ENCODE results near the gene NR1H4.
"Not testable (repeated sequence)": the region's sequence is repeated elsewhere in the genome, so short reads cannot be mapped to it uniquely, and the experiment has no call there.

NR1H4 gene

DNA sequence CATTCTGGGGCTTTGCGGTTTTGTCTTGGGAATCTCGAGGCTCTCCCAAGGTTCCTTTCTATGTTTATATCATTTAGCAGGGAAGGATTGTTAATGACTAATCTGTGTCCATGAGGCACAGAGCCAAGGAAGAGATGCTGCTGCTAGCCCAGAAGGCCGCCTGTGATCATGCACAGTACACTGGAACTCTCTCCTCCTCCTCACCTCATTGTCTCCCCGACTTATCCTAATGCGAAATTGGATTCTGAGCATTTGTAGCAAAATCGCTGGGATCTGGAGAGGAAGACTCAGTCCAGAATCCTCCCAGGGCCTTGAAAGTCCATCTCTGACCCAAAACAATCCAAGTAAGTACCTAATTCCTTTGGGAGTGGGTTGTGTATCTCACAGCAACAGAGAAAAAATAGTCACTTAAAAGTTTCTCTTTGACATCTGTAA is at the start of gene NR1H4:
TSS of gene NR1H4 (plus strand) at position 151 of the 435 bp plus-strand sequence. CDS start 19,458 bp downstream, outside the sequence.
- ATAC-seq, result no peak

GRCh38 chr12:100426145-100426544 is 47.5 kb upstream of the NR1H4 start:
- no peak for ATAC-seq

- ATAC-seq, result no peak
These were observed 46.6 kb upstream of the NR1H4 start for GRCh38 chr12:100427078-100427477.

- not testable (repeated sequence) for ATAC-seq
These were observed 43.4 kb upstream of the NR1H4 start for GRCh38 chr12:100430251-100430650.

- no peak for ATAC-seq
These were observed 40.0 kb upstream of the NR1H4 start for GRCh38 chr12:100433701-100434100.

GRCh38 chr12:100434177-100434576 is 39.5 kb upstream of the NR1H4 start:
- no peak for ATAC-seq

- ATAC-seq, result no peak
These were observed 37.7 kb upstream of the NR1H4 start for GRCh38 chr12:100435957-100436356.

DNA sequence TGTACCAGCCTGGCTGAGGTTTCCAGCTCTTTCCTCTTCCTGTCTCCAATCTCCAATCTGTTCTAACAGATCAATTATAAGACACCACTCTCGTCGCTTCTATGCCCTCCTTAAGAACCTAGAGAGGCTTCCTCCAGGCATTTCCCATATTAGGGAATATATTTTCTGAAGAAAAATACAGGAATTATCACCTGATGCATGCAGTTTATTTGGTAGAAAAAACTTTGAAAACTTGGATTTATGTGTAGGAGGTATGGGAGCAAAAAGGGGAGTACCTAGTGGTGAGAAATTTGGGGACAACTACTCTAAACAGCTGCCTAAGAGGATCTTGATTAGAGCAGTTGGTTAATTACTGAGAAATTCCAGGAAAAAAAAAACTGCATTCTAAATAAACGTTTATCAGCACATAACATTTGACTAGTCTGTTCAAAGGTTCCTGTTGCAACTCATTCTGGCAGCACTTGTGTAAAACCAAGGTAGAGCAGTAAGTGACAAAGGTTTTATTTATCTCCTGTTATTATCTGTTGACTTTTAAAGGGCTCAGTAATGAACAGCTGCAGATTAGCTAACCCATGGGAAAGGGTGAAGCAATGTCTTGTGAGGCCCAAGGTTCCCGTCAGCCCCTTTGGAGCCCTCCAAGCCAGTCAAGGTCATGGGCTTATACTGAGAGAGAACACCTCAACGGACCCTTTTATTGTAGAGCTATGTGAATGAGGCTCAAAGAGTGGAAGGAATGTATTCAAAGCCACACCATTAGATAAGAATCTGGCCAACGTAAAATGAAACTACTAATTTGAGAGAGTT is 36.4 kb upstream of the NR1H4 start:
- peak in 1 of 2 donors; percentile 33 for ATAC-seq

GRCh38 chr12:100439797-100440196 is 33.9 kb upstream of the NR1H4 start:
- no peak for ATAC-seq

DNA sequence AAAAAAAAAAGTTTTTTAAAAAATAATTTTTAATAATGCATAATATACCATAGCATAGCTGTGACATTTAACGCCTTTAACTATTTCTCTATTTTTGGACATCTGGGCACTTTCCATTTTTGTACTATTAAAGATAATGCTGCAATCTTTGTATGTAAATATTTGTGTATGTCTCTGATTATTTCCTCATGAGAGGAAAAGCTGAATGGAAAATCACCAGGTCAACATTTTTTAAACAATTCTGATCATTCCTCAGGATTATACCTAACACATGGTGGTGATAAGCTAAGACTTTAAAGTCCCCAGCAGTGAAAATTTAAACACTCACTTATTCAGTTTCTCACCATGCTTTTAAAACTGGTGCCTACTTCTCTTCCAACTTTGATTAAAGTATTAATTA is 31.3 kb upstream of the NR1H4 start:
- no peak for ATAC-seq

- no peak for ATAC-seq
These were observed 30.2 kb upstream of the NR1H4 start for GRCh38 chr12:100443434-100443833.

GRCh38 chr12:100445081-100445481 is 28.6 kb upstream of the NR1H4 start:
- no peak for ATAC-seq

DNA sequence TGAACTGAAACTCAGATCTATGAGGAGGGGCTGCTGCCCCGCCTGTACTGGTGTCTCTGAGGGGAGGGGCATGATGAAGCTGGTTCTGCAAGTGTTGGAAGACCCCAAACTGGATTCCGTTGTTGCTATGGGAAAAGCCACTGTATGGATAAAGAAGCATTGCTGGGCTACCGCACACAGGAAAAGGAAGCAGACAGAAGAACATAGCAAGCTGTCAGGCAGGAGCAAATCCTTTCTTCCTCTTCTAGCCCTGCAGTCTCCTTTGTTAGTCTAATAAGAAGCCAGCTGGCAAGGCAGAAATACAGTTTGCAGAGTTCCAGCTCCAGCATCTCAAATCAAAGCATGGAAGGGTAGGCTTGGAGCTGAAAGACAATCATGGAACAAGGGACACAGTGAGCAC is 26.3 kb upstream of the NR1H4 start:
- no peak for ATAC-seq

- no peak for ATAC-seq
These were observed 25.0 kb upstream of the NR1H4 start for GRCh38 chr12:100448656-100449055.

- no peak for ATAC-seq
These were observed 22.9 kb upstream of the NR1H4 start for GRCh38 chr12:100450735-100451134.

GRCh38 chr12:100453951-100454350 is 19.7 kb upstream of the NR1H4 start:
- ATAC-seq, result no peak

DNA sequence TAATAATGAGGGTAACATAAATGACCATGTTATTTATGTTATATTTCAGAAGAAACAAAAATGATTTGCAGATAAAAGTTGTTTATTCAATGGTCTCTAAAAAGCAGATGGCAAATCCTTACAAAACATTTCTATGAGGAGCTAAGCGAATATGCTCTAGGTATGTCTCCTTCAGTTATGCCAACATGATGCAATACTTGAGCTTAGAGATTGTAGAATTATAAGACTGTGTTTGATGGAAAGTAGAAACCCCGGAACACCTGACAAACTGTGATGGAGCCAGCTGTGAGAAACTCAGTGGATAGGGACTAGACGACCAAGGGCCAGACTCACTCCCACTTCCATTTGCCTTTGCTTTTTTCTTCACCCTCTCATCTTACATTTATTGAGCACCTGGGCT is 17.8 kb upstream of the NR1H4 start:
- ATAC-seq, result no peak

- ATAC-seq, result no peak
These were observed 15.5 kb upstream of the NR1H4 start for GRCh38 chr12:100458191-100458590.

- no peak for ATAC-seq
These were observed 13.0 kb upstream of the NR1H4 start for GRCh38 chr12:100460702-100461101.

GRCh38 chr12:100461330-100461973 is 12.2 kb upstream of the NR1H4 start:
- no peak for ATAC-seq

DNA sequence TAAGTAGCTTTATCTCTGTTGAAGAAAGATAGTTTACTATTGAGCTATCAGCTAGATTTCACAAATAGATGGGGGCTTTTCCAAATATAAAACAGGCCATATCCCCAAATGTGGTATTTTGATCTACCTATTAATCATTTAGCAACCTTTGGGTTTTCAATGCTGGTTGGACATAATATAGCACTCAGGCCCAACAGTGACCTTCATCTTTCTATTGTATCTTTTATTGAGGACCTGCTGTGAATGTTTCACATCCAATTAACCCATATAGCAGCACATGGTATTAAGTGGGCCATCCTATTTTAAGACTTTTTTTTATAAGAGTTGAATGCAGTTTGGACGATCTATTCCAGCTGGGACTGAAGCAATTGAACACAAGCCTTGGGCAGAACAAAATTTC is 10.0 kb upstream of the NR1H4 start:
- no peak for ATAC-seq

DNA sequence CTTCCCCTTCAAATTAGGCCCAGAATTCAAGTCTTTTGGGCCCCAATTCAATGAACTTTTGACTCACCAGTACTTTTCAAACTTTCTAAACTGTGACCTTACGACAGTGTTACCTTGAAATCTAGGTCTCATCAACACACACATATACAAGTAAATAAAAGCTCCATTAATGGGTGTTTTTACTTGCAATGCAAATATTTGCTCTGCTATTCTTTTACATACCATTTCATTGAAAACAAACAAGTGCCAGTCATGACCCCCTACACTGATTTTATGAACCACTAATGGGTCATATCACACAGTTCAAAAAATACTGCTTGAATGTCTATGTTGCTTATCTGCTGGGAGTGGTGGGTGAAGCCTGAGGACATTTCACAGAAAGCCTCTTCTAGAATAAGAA is 9.1 kb upstream of the NR1H4 start:
- ATAC-seq, result no peak

DNA sequence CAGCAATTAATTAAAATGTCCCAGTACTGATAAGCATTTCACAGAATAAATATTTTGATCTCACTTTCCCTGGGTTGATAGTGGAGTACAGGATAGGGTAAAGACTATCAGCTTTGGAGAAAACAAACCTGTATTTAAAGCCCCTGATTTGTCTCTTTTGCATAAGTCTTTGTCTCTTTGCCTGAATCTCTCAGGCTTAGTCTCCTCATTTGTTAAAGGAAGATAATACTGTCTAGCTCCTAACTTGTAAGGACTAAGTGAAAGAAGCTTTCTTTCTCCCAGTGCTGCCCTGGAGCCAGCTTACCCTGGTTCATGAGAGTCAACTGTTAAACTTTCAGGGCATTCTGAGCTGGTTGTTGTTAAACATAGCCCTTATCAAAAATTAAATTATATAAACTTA is 5.5 kb upstream of the NR1H4 start:
- ATAC-seq, result no peak

GRCh38 chr12:100472325-100472724 is 1.3 kb upstream of the NR1H4 start:
- no peak for ATAC-seq
